ENCODE results near the gene ZNF521.
"Not testable (repeated sequence)": the region's sequence is repeated elsewhere in the genome, so short reads cannot be mapped to it uniquely, and the experiment has no call there.

Gene ZNF521

DNA sequence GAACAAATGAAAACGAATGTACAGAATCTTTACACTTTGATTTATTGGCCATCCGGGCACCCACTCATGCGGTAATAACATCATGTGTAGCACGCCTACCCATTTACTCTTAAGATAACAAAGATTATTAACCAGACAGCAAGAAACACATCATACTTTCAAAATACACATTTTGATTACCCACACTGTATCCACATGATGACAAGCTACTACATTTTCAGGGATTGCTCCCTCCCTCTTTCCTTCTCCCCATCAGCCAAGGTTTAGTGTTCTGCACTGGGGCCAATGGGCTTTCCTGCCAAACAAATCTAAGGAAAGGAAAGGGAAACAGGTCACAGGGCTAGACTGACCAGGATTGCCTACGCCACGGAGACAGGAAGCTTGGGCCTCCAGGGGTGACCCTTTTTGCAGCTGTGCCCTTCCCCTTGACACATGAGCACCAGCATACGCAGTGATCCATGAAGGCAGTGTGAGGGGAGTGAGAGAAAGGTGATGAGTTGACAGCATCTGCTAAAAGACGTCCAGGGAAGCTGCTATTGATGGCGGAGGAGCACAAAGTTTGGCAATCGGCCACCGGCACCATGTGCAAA lies 76.5 kb downstream of the ZNF521 start:
- Histone ChIP-seq H3K9ac (ENCODE audit: low read depth, low read length) (no peak overlapping the region), H3K36me3 (ENCODE audit: insufficient read depth, low read length) (peaks cover 3% of the 10 kb centered on the region; the same call in 1 of the 2 replicates), H3K4me1 (ENCODE audit: insufficient read depth, low read length) (no peaks in the 10 kb centered on the region), H3K9me3 (ENCODE audit: insufficient read depth, low read depth, low read length) (no peaks in the 10 kb centered on the region), H3K27me3 (ENCODE audit: insufficient read depth, low read length) (no peaks in the 10 kb centered on the region), H3K27ac (ENCODE audit: low read depth, low read length) (no peak overlapping the region), H3K4me3 (ENCODE audit: low read length) (no peak overlapping the region)
- 88% methylated on average over 11 of the region's 11 CpGs for WGBS

DNA sequence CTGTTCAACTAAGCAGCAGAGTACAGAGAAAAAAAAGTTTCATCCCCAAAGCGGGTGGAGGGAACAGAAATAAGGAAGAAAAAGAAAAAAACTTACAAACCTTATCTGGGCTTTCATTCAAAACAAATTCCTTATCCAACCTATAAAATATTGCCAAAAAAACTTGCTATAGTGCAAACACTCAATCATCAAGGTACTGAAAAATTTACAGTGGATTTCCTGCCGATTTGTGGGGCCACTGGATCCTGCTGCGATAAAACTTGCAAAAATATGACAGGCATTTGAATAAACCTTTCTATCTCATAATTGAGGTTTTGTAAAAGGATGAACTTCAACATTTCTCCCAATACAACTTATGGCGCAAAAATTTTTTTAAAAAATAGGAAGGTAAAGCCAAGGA lies 77.0 kb downstream of the ZNF521 start:
- no peak overlapping the region for H3K4me3 ChIP-seq (ENCODE audit: low read length)
- H3K9ac ChIP-seq (ENCODE audit: low read depth, low read length): no peak overlapping the region
- WGBS: 98% methylated on average over 4 of the region's 4 CpGs
- H3K27ac ChIP-seq (ENCODE audit: low read depth, low read length): no peak overlapping the region
- no peaks in the 10 kb centered on the region for H3K4me1 ChIP-seq (ENCODE audit: insufficient read depth, low read length)
- no peaks in the 10 kb centered on the region for H3K9me3 ChIP-seq (ENCODE audit: insufficient read depth, low read depth, low read length)
- peaks cover 3% of the 10 kb centered on the region; the same call in 1 of the 2 replicates for H3K36me3 ChIP-seq (ENCODE audit: insufficient read depth, low read length)
- H3K27me3 ChIP-seq (ENCODE audit: insufficient read depth, low read length): no peaks in the 10 kb centered on the region

DNA sequence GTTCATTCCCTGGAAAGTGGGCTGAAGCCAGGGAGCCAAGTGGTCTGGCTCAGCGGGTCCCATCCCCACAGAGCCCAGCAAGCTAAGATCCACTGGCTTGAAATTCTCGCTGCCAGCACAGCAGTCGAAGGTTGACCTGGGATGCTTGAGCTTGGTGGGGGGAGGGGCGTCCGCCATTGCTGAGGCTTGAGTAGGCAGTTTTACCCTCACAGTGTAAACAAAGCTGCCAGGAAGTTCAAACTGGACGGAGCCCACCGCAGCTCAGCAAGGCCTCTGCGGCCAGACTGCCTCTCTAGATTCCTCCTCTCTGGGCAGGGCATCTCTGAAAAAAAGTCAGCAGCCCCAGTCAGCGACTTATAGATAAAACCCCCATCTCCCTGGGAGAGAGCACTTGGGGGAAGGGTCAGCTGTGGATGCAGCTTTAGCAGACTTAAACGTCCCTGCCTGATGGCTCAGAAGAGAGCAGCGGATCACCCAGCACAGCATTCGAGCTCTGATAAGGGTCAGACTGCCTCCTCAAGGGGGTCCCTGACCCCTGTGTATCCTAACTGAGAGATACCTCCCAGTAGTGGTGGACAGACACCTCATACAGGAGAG lies 84.9 kb downstream of the ZNF521 start:
- not testable (repeated sequence) for H3K27me3 ChIP-seq (ENCODE audit: insufficient read depth, low read length); H3K4me3 ChIP-seq (ENCODE audit: low read length); H3K36me3 ChIP-seq (ENCODE audit: insufficient read depth, low read length); H3K9me3 ChIP-seq (ENCODE audit: insufficient read depth, low read depth, low read length)
- 43% methylated on average over 12 of the region's 12 CpGs for WGBS
- Histone ChIP-seq H3K9ac (ENCODE audit: low read depth, low read length) (peak overlapping the region; percentile 33; the same call in 1 of the 2 replicates), H3K27ac (ENCODE audit: low read depth, low read length) (peak overlapping the region; percentile 51; the same call in 1 of the 2 replicates), H3K4me1 (ENCODE audit: insufficient read depth, low read length) (peaks cover 26% of the 10 kb centered on the region)

DNA sequence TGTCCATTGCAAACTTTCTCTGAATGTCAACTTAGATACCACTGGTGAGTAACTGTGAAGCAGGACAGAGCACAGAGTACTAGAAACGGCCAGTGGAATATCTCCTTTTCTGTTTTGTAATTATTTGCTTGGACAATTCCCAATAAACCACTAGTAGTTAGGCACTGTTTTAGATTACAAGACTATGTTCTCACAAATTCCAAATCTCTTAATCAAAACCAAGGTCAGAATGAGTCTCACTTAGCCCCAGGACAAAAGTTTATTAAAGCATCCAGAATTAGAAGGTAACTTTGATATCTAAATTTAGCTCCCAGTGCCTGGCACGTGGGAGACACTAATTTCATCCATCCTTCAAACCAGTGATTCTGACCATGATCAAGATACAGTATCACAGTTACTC lies 89.0 kb downstream of the ZNF521 start:
- Histone ChIP-seq H3K9me3 (ENCODE audit: insufficient read depth, low read depth, low read length) (no peaks in the 10 kb centered on the region), H3K4me3 (ENCODE audit: low read length) (no peak overlapping the region), H3K27ac (ENCODE audit: low read depth, low read length) (no peak overlapping the region), H3K9ac (ENCODE audit: low read depth, low read length) (no peak overlapping the region), H3K36me3 (ENCODE audit: insufficient read depth, low read length) (no peaks in the 10 kb centered on the region), H3K27me3 (ENCODE audit: insufficient read depth, low read length) (no peaks in the 10 kb centered on the region), H3K4me1 (ENCODE audit: insufficient read depth, low read length) (peaks cover 27% of the 10 kb centered on the region)
- WGBS: 87% methylated on average over 2 of the region's 2 CpGs

DNA sequence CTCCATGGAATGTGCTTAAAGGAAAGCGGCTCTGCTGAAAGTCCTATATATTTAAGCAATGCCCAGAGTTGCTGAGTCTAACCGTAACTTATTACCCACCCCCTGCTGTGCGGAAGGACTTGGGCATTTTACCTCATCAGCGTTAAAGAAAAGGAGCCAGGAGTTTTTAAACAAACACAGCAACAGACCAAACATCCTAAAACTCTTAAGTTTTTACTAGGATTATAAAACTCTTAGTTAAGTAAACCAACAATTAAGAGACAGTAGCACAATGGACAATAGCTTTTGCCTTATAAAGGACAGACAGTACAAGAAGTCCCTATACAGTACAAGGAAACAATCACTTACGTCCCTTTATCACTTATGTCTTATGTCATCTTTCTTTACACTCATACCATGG lies 90.2 kb downstream of the ZNF521 start:
- 84% methylated on average over 5 of the region's 5 CpGs for WGBS

DNA sequence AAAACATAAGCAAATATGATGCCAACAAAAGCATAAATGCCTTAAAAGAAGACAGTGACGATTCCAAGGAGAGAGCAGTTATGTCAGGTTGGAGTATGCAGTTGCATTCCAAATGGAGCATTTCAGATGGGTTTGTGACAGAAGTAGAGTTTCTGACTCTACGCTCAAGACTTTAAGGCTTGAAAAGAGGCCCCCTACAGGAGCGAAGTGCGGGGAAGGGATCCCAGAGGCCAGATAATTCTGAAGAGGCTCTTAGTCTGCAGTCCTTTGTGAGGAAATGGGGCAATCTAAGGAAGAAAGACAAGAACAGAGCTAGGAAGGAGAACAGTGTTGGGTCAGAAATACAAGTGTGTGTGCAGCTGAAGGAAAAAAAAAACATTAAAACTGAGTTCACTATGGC lies 95.5 kb downstream of the ZNF521 start:
- Histone ChIP-seq H3K9ac (ENCODE audit: low read depth, low read length) (no peak overlapping the region), H3K27me3 (ENCODE audit: insufficient read depth, low read length) (no peaks in the 10 kb centered on the region), H3K27ac (ENCODE audit: low read depth, low read length) (no peak overlapping the region), H3K4me1 (ENCODE audit: insufficient read depth, low read length) (no peaks in the 10 kb centered on the region), H3K9me3 (ENCODE audit: insufficient read depth, low read depth, low read length) (no peaks in the 10 kb centered on the region), H3K36me3 (ENCODE audit: insufficient read depth, low read length) (no peaks in the 10 kb centered on the region), H3K4me3 (ENCODE audit: low read length) (no peak overlapping the region)
- WGBS: 73% methylated on average over 4 of the region's 4 CpGs

More for the DNA sequence above, 90.2 kb downstream of the ZNF521 start:
- Histone ChIP-seq H3K9ac (ENCODE audit: low read depth, low read length) (no peak overlapping the region), H3K27me3 (ENCODE audit: insufficient read depth, low read length) (no peaks in the 10 kb centered on the region), H3K9me3 (ENCODE audit: insufficient read depth, low read depth, low read length) (no peaks in the 10 kb centered on the region), H3K27ac (ENCODE audit: low read depth, low read length) (no peak overlapping the region), H3K4me1 (ENCODE audit: insufficient read depth, low read length) (peaks cover 18% of the 10 kb centered on the region; the same call in 1 of the 2 replicates), H3K4me3 (ENCODE audit: low read length) (no peak overlapping the region), H3K36me3 (ENCODE audit: insufficient read depth, low read length) (no peaks in the 10 kb centered on the region)

DNA sequence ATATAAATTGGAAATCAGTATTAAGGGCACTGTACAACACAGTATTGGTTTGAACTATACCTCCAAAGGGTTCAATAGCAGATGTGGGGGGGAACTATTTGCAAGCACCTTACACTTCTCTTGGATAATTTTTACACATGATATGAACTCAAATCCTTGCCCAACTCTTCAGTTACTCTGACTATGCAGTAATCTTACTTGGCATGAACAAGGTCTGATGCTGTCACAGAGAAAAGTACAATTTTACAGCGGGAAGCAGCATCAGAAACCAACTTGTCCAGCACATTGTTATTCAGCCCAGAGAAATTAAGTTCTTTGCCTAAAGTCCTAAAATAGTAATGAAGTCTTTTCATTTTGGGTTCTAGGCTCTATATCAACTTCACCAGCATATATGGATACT lies 98.2 kb downstream of the ZNF521 start:
- Histone ChIP-seq H3K4me1 (ENCODE audit: insufficient read depth, low read length) (no peaks in the 10 kb centered on the region), H3K9me3 (ENCODE audit: insufficient read depth, low read depth, low read length) (no peaks in the 10 kb centered on the region), H3K4me3 (ENCODE audit: low read length) (no peak overlapping the region), H3K27ac (ENCODE audit: low read depth, low read length) (no peak overlapping the region), H3K36me3 (ENCODE audit: insufficient read depth, low read length) (no peaks in the 10 kb centered on the region), H3K9ac (ENCODE audit: low read depth, low read length) (no peak overlapping the region), H3K27me3 (ENCODE audit: insufficient read depth, low read length) (no peaks in the 10 kb centered on the region)
- 95% methylated on average over 1 of the region's 1 CpG for WGBS

DNA sequence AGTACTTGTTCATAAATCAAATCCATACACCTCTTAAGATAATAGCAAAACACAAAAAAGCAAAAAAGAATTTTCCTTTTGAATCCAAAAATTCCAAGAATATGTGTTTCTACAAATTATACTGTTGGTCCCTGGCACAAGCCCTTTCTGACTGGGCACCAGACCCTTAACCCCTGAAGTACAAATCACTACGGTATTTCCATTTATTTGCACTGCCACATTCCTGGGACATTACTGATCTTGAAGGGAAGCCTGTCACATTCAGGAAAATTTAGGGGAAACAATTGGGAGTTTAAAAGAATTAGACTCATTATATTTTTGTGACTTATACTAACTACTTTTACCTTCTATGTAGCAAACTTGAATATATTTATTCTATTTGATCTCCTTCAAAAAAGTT lies 98.8 kb downstream of the ZNF521 start:
- Histone ChIP-seq H3K27me3 (ENCODE audit: insufficient read depth, low read length) (no peaks in the 10 kb centered on the region), H3K9ac (ENCODE audit: low read depth, low read length) (no peak overlapping the region), H3K9me3 (ENCODE audit: insufficient read depth, low read depth, low read length) (no peaks in the 10 kb centered on the region), H3K4me1 (ENCODE audit: insufficient read depth, low read length) (no peaks in the 10 kb centered on the region), H3K4me3 (ENCODE audit: low read length) (no peak overlapping the region), H3K36me3 (ENCODE audit: insufficient read depth, low read length) (no peaks in the 10 kb centered on the region), H3K27ac (ENCODE audit: low read depth, low read length) (no peak overlapping the region)
- WGBS: 88% methylated on average over 1 of the region's 1 CpG

DNA sequence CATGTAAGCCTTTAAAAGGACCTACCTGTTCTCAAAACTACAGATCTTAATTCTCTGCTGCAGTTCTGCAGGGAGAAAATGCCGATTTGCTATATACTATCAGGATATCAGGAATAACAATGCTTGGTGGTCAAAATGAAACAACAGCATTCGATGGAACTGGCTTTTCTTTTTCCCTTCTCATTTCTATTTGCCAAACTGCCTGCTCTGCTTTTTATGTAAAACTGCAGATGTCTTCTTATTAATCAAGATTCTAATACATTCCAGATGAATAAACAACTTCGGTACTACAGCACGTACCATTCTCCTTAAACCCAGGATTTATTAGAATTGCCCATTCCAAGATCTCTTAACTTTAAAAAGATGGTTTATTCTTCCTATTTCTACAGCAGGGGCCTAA lies 100.9 kb downstream of the ZNF521 start:
- H3K27ac ChIP-seq (ENCODE audit: low read depth, low read length): no peak overlapping the region
- H3K4me1 ChIP-seq (ENCODE audit: insufficient read depth, low read length): no peaks in the 10 kb centered on the region
- no peak overlapping the region for H3K9ac ChIP-seq (ENCODE audit: low read depth, low read length)
- WGBS: 92% methylated on average over 4 of the region's 4 CpGs
- no peaks in the 10 kb centered on the region for H3K27me3 ChIP-seq (ENCODE audit: insufficient read depth, low read length)
- H3K4me3 ChIP-seq (ENCODE audit: low read length): no peak overlapping the region
- no peaks in the 10 kb centered on the region for H3K9me3 ChIP-seq (ENCODE audit: insufficient read depth, low read depth, low read length)
- no peaks in the 10 kb centered on the region for H3K36me3 ChIP-seq (ENCODE audit: insufficient read depth, low read length)

DNA sequence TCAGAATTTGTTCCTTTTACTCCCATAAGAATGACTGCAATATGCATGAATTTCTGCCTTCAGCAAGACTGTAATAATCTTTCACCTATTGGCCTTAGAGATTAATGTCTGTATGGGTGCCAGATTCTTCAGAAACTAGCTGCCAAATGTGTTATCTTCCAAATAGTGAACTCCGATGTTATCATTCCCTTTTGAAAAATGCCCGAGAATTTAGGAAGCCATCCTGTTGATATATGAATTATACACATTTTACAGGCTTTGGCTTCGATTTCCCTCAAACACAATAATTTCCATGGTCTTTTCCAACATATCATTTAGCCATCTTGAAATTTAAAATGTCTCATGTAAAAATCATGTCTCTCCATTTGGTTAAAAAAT lies 101.5 kb downstream of the ZNF521 start:
- Histone ChIP-seq H3K27ac (ENCODE audit: low read depth, low read length) (no peak overlapping the region), H3K9ac (ENCODE audit: low read depth, low read length) (no peak overlapping the region), H3K4me1 (ENCODE audit: insufficient read depth, low read length) (no peaks in the 10 kb centered on the region), H3K9me3 (ENCODE audit: insufficient read depth, low read depth, low read length) (no peaks in the 10 kb centered on the region), H3K27me3 (ENCODE audit: insufficient read depth, low read length) (no peaks in the 10 kb centered on the region), H3K4me3 (ENCODE audit: low read length) (no peak overlapping the region), H3K36me3 (ENCODE audit: insufficient read depth, low read length) (no peaks in the 10 kb centered on the region)
- WGBS: 97% methylated on average over 3 of the region's 3 CpGs

DNA sequence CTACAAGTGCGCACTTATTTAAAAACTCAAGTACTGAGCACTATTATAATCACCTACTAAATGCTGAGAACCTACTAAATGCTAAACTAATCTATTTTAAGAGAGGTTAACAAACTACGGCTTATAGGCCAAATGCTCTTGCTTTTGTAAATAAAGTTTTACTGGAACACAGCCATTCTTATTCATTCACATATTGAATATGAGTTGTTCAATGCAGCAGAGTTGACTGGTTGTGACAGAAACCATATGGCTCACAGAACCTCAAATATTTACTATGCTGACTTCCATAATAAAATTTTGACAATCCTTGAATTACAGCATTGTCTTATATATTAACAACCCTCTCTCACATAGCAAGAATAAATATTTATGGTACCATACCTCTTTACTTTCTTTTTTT lies 103.2 kb downstream of the ZNF521 start:
- WGBS: 100% methylated on average over 2 of the region's 2 CpGs
- H3K36me3 ChIP-seq (ENCODE audit: insufficient read depth, low read length): no peaks in the 10 kb centered on the region

DNA sequence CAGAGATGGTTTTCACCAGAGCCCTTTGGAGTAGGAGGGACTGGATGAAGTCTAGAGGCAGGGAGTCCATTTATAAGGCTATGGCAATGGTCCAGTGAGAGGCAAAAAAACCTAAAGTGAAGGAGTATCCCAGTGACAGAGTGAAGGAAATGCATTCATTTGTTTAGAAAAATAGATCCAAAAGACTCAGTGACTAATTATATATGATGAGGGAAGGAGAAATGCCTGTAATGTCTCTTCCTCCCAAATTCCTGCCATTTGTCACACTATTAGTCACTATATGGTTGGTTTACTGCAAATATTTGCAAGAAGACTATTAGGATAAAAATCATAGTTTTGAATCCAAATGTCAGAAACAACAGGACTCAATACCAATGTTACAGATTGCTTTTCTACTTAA lies 104.2 kb downstream of the ZNF521 start:
- no peak overlapping the region for H3K27ac ChIP-seq (ENCODE audit: low read depth, low read length)
- no peaks in the 10 kb centered on the region for H3K4me1 ChIP-seq (ENCODE audit: insufficient read depth, low read length)

More for the DNA sequence above, 103.2 kb downstream of the ZNF521 start:
- H3K4me1 ChIP-seq (ENCODE audit: insufficient read depth, low read length): no peaks in the 10 kb centered on the region
- H3K9ac ChIP-seq (ENCODE audit: low read depth, low read length): no peak overlapping the region
- H3K4me3 ChIP-seq (ENCODE audit: low read length): no peak overlapping the region
- no peaks in the 10 kb centered on the region for H3K27me3 ChIP-seq (ENCODE audit: insufficient read depth, low read length)
- H3K9me3 ChIP-seq (ENCODE audit: insufficient read depth, low read depth, low read length): no peaks in the 10 kb centered on the region
- no peak overlapping the region for H3K27ac ChIP-seq (ENCODE audit: low read depth, low read length)

More for the DNA sequence above, 104.2 kb downstream of the ZNF521 start:
- Histone ChIP-seq H3K4me3 (ENCODE audit: low read length) (no peak overlapping the region), H3K36me3 (ENCODE audit: insufficient read depth, low read length) (no peaks in the 10 kb centered on the region), H3K9ac (ENCODE audit: low read depth, low read length) (no peak overlapping the region), H3K9me3 (ENCODE audit: insufficient read depth, low read depth, low read length) (no peaks in the 10 kb centered on the region), H3K27me3 (ENCODE audit: insufficient read depth, low read length) (no peaks in the 10 kb centered on the region)

Measured in HUES64 (cell line).